HepG2 (cell line): Measurements from ENCODE around the gene C19orf47. TPM values are rescaled to one million over a fixed set of nuclear protein-coding genes. Genes with fewer than 3 reads are reported as not detected.

ENCODE experiments used
- ATAC-seq: fragments of 200-7000 bp; cut with Tn5 transposase; 3 replicates; pipeline ENCODE4 v1.9.1; 2020; ENCODE audit warnings: mild to moderate bottlenecking, moderate library complexity
- BruUV-seq: library from RNA; stranded (reverse); fragments of 400-500 nt; replicated peaks from 2 replicates; lab custom pipeline; 2021; lab: Mats Ljungman, UMichigan
- CTCF ChIA-PET: fragments of 300-600 bp; formaldehyde crosslinking; extraction: SDS; loops from one replicate; lab custom pipeline; 2021; ENCODE audit warnings: low total read pairs, inconsistent platforms, low intra/inter-chr PET ratio; lab: Yijun Ruan, JAX
- POLR2A ChIA-PET: fragments of 350-600 bp; sonication (Branson Sonifier 250); formaldehyde crosslinking; loops from one replicate; lab custom pipeline; 2020; ENCODE audit warnings: antibody characterized with exemption, inconsistent platforms; lab: Yijun Ruan, JAX
- DNase-seq: peaks from one replicate; pipeline ENCODE4 v3.0.0-alpha.2; 2015; ENCODE audit warnings: low spot score
- FAIRE-seq: peaks from 3 replicates; lab custom pipeline; 2011; peaks lifted over from hg19 to GRCh38; lab: Jason Lieb, UNC
- H2AFZ ChIP-seq: one replicate; pipeline ENCODE4 v1.6.1; 2011; ENCODE audit warnings: low read length, inconsistent platforms
- H3K27ac ChIP-seq: fragments of 300-600 bp; 3 replicates; pipeline ENCODE4 v1.8.0; 2011; ENCODE audit warnings: mixed run types, mild to moderate bottlenecking, mixed read lengths, low read length, inconsistent platforms; ENCODE audit not compliant: insufficient read depth; ENCODE audit errors: extremely low read length
- H3K27me3 ChIP-seq, 2 experiments: fragments of 200-600 bp in 1 of 2; 2 replicates in 1 of 2; 3 replicates in 1 of 2; pipeline versions ENCODE4 v1.6.0 to v1.8.0; 2011; ENCODE audit warnings: low read length in 2 of 2, mild to moderate bottlenecking in 2 of 2, moderate library complexity in 2 of 2, inconsistent platforms in 1 of 2; ENCODE audit not compliant: insufficient read depth in 2 of 2, control insufficient read depth in 1 of 2
- H3K36me3 ChIP-seq, 2 experiments: fragments of 200-600 bp in 1 of 2; replicated peaks in 1 of 2; 2 replicates in 1 of 2; 3 replicates in 1 of 2; pipeline versions ENCODE4 v1.5.1 to v1.8.0; 2011; ENCODE audit warnings: low read length in 2 of 2, inconsistent platforms in 1 of 2; ENCODE audit not compliant: insufficient read depth in 2 of 2, control insufficient read depth in 1 of 2
- H3K4me1 ChIP-seq: 2 replicates; pipeline ENCODE4 v1.5.1; 2012; ENCODE audit warnings: low read length, inconsistent platforms; ENCODE audit not compliant: insufficient read depth
- H3K4me2 ChIP-seq: 2 replicates; pipeline ENCODE4 v1.6.0; 2011; ENCODE audit warnings: low read depth, low read length, inconsistent platforms
- H3K4me3 ChIP-seq, 3 experiments: fragments of 200-600 bp in 1 of 3; sonication (generic), shearing (Covaris generic) in 1 of 3; replicated peaks in 1 of 3; 2 replicates each; pipeline ENCODE4 v1.5.1; 2011 to 2016; ENCODE audit warnings: low read length in 3 of 3, inconsistent platforms in 2 of 3, low read depth in 2 of 3, mild to moderate bottlenecking in 2 of 3, control low read depth in 1 of 3, mixed read lengths in 1 of 3; ENCODE audit not compliant: insufficient read depth in 1 of 3
- H3K79me2 ChIP-seq: one replicate; pipeline ENCODE4 v1.6.1; 2011; ENCODE audit warnings: low read length, inconsistent platforms; ENCODE audit not compliant: insufficient read depth
- H3K9ac ChIP-seq: 2 replicates; pipeline ENCODE4 v1.6.0; 2011; ENCODE audit warnings: mild to moderate bottlenecking, low read depth, low read length, inconsistent platforms; ENCODE audit not compliant: insufficient read depth
- H3K9me3 ChIP-seq: 2 replicates; pipeline ENCODE4 v1.5.1; 2012; ENCODE audit warnings: mild to moderate bottlenecking, low read length
- H4K20me1 ChIP-seq: 2 replicates; pipeline ENCODE4 v1.6.0; 2011; ENCODE audit warnings: inconsistent platforms, mild to moderate bottlenecking, low read length, moderate library complexity; ENCODE audit not compliant: insufficient read depth
- CC2D1A ChIP-seq: sonication (generic); formaldehyde crosslinking; IDR thresholded peaks from 2 replicates; pipeline ENCODE4 v1.8.1; 2023; ENCODE audit warnings: mild to moderate bottlenecking, missing genetic modification reagents
- CREBL2 ChIP-seq: sonication (generic); formaldehyde crosslinking; IDR thresholded peaks from 2 replicates; pipeline ENCODE4 v1.8.1; 2023; ENCODE audit warnings: missing genetic modification reagents, mild to moderate bottlenecking, borderline replicate concordance
- KMT2A ChIP-seq: sonication (generic); formaldehyde crosslinking; IDR thresholded peaks from 2 replicates; pipeline ENCODE4 v1.4.0; 2020; ENCODE audit warnings: missing genetic modification reagents
- MAFF ChIP-seq: IDR thresholded peaks from 2 replicates; pipeline ENCODE4 v1.6.1; 2011; ENCODE audit warnings: low read depth, low read length, improper control_type of control experiment
- MAFK ChIP-seq, 2 experiments: IDR thresholded peaks in 1 of 2; conservative IDR thresholded peaks in 1 of 2; 2 replicates each; pipeline ENCODE4 v1.6.1; 2011; ENCODE audit warnings: improper control_type of control experiment in 2 of 2, low read length in 2 of 2
- RCOR2 ChIP-seq: IDR thresholded peaks from 2 replicates; pipeline ENCODE4 v1.6.1; 2016; ENCODE audit warnings: missing biosample characterization, missing genetic modification reagents
- SMAD3 ChIP-seq: sonication (generic); formaldehyde crosslinking; IDR thresholded peaks from 2 replicates; pipeline ENCODE4 v1.4.0; 2020; ENCODE audit warnings: missing genetic modification reagents
- ZNF263 ChIP-seq: sonication (generic); formaldehyde crosslinking; IDR thresholded peaks from 2 replicates; pipeline ENCODE4 v1.4.0; 2020; ENCODE audit warnings: missing genetic modification reagents
- WGBS: methylation state at CpG from one replicate; pipeline ENCODE4 v1.1.6; 2017; ENCODE audit warnings: low lambda C conversion rate; 5-methylcytosine and 5-hydroxymethylcytosine counted together
- in situ Hi-C: cut with HindIII; loops from 2 replicates; pipeline ENCODE4 v1.10.0; 2017; ENCODE audit warnings: low pct_unique_long_range_greater_than_20kb; ENCODE audit not compliant: extremely low pct_ligation_motif_present
- intact Hi-C: fragments of 100-400 bp; cut with micrococcal nuclease; formaldehyde crosslinking; loops from one replicate; pipeline ENCODE4 v1.10.0; 2022; ENCODE audit not compliant: unreplicated experiment
- polyA plus RNA-seq, 8 experiments: library from polyadenylated mRNA; depleted of rRNA in 3 of 8; stranded (reverse) in 7 of 8; unstranded in 1 of 8; fragments of >200 nt; fragmentation: Illumina TruSeq in 4 of 8; extraction: Trizol in 4 of 8; gene quantifications; 2 replicates each; pipeline versions ENCODE4 v1.2.1 to v1.2.3, GENCODE V29; 2011 to 2016; ENCODE audit warnings: low read depth in 4 of 8, missing spikeins in 1 of 8, mixed read lengths in 1 of 8; ENCODE audit not compliant: insufficient read depth in 1 of 8
- total RNA-seq, 5 experiments: library from RNA; depleted of rRNA; stranded (reverse); fragments of >200 nt; fragmentation: Illumina TruSeq; extraction: Trizol; gene quantifications; 2 replicates each; pipeline ENCODE4 v1.2.3, GENCODE V29; 2016; ENCODE audit warnings: low read depth in 1 of 5

C19orf47 gene
- total and polyA plus RNA-seq, 2 of the 13 experiments (the other 11 are each of a cell fraction or from before 2014, with no cell fraction given): 8.1 to 10.6 TPM

DNA sequence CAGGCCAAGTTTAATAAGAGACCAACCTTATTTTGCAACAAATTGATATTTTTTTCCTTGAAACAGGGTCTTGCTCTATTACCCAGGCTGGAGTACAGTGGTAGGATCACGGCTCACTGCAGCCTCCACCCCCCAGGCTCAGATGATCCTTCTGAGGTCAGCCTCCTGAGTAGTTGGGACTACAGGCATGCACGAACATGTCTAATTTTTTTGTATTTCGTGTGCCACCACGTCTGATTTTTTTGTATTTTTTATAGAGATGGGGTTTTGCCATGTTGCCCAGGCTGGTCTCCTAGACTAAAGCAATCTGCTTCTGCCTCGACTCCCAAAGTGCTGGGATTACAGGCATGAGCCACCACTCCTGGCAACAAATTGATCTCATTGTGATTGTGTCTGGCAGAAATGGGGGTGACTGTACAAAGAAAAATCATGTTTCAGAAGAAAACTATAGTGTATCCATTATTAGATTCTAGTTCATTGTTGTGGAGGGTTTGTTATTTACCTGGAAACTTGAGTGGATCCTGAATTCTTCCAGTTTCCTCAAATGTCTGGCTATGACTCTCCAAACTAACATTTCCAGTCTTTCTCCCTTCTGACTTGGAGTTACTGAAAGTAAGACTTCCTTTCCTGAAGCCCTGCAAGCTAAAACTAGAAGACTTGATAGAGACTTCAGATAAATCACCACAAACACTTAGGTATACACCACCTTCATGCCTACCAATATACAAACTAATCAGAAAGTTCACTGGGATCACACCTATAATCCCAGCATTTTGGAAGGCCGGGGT lies 45.8 kb downstream of the C19orf47 start:
- H4K20me1 ChIP-seq: no peaks in the 10 kb centered on the region
- no TSS peak for BruUV-seq
- H2AFZ ChIP-seq: no peak overlapping the region
- H3K9ac ChIP-seq: no peak overlapping the region
- H3K4me3 ChIP-seq: no peak overlapping the region
- no peaks in the 10 kb centered on the region for H3K27me3 ChIP-seq
- TF ChIP-seq CREBL2 (CRISPR knock-in tag) (no peak), RCOR2 (no peak), KMT2A (no peak), ZNF263 (CRISPR knock-in tag) (no peak), SMAD3 (CRISPR knock-in tag) (no peak)
- CTCF ChIA-PET: no interaction called here
- DNase-seq (no peak), ATAC-seq (no peak), FAIRE-seq (no peak)
- POLR2A ChIA-PET: no interaction called here
- H3K27ac ChIP-seq: no peak overlapping the region
- H3K4me2 ChIP-seq: no peak overlapping the region
- no peaks in the 10 kb centered on the region for H3K79me2 ChIP-seq
- in situ Hi-C loops: no loop called here
- H3K4me1 ChIP-seq: no peaks in the 10 kb centered on the region
- WGBS: 59% methylated on average over 6 of the region's 6 CpGs
- H3K9me3 ChIP-seq: no peaks in the 10 kb centered on the region
- intact Hi-C loops: loop anchor here (10.0 kb wide), 1 partner anchor 222 kb away; no protein-coding TSS in a partner anchor
- no peaks in the 10 kb centered on the region for H3K36me3 ChIP-seq

GRCh38 chr19:40300668-40301067 lies 47.5 kb downstream of the C19orf47 start:
- Histone ChIP-seq H3K27me3 (no peaks in the 10 kb centered on the region), H3K36me3 (no peaks in the 10 kb centered on the region), H2AFZ (no peak overlapping the region), H3K9ac (no peak overlapping the region), H3K9me3 (no peaks in the 10 kb centered on the region), H3K4me3 (no peak overlapping the region), H3K4me2 (no peak overlapping the region), H3K79me2 (no peaks in the 10 kb centered on the region), H3K4me1 (no peaks in the 10 kb centered on the region), H4K20me1 (no peaks in the 10 kb centered on the region), H3K27ac (no peak overlapping the region)
- in situ Hi-C loops (no loop called here), intact Hi-C loops (loop anchor here (10.0 kb wide), 1 partner anchor 224 kb away; no protein-coding TSS in a partner anchor)
- POLR2A ChIA-PET: no interaction called here
- no peak for TF ChIP-seq SMAD3 (CRISPR knock-in tag)
- peak; percentile 76 to 84 for TF ChIP-seq MAFK (conservative IDR thresholded peaks at IDR 0.05 in 1 of 2, IDR thresholded peaks at IDR 0.05 in 1 of 2; ENCODE audit: low read length in 2 of 2)
- peak; percentile 61 for TF ChIP-seq MAFF
- TF ChIP-seq CC2D1A (CRISPR knock-in tag): no peak
- DNase-seq (no peak), FAIRE-seq (no peak), ATAC-seq (no peak)
- BruUV-seq: no TSS peak
- 63% methylated on average over 4 of the region's 4 CpGs for WGBS
- CTCF ChIA-PET: no interaction called here
